ENCODE data around the gene FAM210B.

Gene FAM210B

DNA sequence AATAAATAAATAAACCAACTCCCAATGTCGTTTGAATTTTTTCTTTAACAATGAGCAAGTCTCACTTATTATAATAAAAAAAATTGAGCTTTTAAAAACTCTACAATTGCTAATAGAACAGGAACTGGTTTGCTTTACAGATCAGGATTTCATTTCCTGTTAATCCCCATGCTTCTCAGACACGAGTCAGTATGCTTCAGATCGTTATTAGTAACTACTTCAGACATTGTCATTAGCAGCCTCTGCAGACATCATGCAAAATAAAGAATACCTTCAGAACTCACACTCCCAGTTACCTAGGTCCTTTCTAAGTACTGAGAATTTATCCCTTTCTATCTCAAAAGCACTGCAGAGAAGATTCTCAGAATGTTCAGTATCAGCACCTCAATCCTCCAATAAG, 10.0 kb upstream of the FAM210B start:
- no peak for DNase-seq (ENCODE audit: low spot score in 2 of 2)
- Mint-ChIP-seq H3K27ac (no peak overlapping the region), H3K4me3 (no peak overlapping the region), H3K4me1 (peaks cover 4% of the 10 kb centered on the region), H3K27me3 (peaks cover 27% of the 10 kb centered on the region), H3K9me3 (no peaks in the 10 kb centered on the region), H3K36me3 (no peaks in the 10 kb centered on the region)
- no peak for ATAC-seq (ENCODE audit: low read depth)

DNA sequence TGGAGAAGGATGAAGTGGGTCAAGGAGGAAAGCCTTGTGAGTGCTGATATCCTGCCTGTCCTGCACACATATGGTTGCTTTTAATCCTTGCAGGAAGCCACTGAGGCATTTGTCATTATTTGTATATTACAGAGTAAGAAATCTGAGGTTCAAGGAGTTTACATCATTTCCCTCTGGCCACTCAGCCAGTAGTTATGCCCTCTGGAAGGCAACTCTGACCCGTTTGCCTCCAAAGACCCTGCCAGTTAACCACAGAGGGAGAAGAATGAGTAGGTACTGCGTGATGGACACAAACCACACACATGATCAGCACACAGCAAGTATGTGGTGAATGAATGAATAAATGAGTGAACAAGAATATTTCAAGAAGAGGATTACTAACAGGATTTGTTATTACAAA, 7.9 kb upstream of the FAM210B start:
- ATAC-seq (ENCODE audit: low read depth) (no peak), DNase-seq (ENCODE audit: low spot score in 2 of 2) (no peak)
- H3K36me3 Mint-ChIP-seq: no peaks in the 10 kb centered on the region

DNA sequence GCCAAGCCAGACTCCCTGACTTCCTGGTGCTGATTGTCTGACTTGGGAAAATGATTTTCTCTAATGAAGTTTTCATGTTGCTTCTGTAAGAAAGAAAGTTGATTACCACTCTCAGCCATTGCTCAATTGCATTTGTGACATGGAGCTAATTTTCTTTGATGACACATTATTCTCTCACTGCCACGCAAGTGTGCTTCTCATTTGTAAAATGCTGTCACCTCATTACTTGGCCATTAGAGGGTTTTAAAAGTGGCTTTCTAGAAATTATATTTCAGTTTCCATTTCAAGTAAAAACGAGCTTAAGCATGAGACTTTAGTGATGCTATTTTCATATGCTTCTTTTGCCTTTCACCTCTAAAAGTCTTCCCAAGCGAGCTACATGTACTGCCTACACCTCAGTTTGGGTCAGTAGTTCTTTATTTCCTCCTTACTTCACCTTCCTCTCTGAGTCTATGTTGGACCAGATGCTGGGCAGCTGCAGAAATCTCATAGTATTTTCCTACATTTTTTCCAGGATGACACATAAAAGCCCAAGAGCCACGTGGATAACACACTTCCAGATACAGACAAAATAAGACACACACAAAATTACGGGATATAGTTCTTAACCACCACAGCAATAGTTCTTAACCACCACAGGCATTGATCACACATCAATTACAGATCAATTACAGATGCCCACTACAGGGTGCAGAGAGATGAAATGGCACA, 6.3 kb upstream of the FAM210B start:
- H3K27me3 Mint-ChIP-seq: peaks cover 12% of the 10 kb centered on the region
- ATAC-seq (ENCODE audit: low read depth) (no peak), DNase-seq (ENCODE audit: low spot score in 2 of 2) (no peak)
- no peaks in the 10 kb centered on the region for H3K9me3 Mint-ChIP-seq
- no peaks in the 10 kb centered on the region for H3K36me3 Mint-ChIP-seq
- H3K27ac Mint-ChIP-seq: no peak overlapping the region
- no peak overlapping the region for H3K4me3 Mint-ChIP-seq
- peaks cover 2% of the 10 kb centered on the region for H3K4me1 Mint-ChIP-seq

More for the DNA sequence above, 7.9 kb upstream of the FAM210B start:
- peaks cover 2% of the 10 kb centered on the region for H3K4me1 Mint-ChIP-seq
- peaks cover 18% of the 10 kb centered on the region for H3K27me3 Mint-ChIP-seq
- no peak overlapping the region for H3K27ac Mint-ChIP-seq
- no peak overlapping the region for H3K4me3 Mint-ChIP-seq
- H3K9me3 Mint-ChIP-seq: no peaks in the 10 kb centered on the region

DNA sequence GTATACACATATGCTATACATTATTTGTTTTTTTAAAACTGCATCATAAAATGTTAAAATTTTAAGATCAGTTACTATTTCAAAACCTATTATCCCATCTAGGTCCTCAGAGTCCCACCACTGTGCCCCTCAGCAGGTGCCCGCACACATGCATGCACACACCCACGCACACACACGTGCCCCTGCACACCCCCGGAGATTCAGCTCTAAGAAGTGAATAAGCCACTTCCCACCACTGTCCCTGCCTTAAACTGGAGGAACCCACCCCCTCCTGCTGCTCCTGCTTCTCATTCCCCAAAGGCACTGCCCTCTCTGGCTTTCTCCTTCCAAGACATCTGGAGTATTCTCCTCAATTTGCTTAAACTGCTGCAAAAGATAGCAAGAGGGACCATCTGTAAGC, 5.4 kb upstream of the FAM210B start:
- no peak overlapping the region for H3K4me3 Mint-ChIP-seq
- no peaks in the 10 kb centered on the region for H3K9me3 Mint-ChIP-seq
- DNase-seq (ENCODE audit: low spot score in 2 of 2) (no peak), ATAC-seq (ENCODE audit: low read depth) (no peak)
- H3K36me3 Mint-ChIP-seq: no peaks in the 10 kb centered on the region
- H3K27me3 Mint-ChIP-seq: peaks cover 12% of the 10 kb centered on the region
- H3K27ac Mint-ChIP-seq: no peak overlapping the region
- H3K4me1 Mint-ChIP-seq: peaks cover 2% of the 10 kb centered on the region

DNA sequence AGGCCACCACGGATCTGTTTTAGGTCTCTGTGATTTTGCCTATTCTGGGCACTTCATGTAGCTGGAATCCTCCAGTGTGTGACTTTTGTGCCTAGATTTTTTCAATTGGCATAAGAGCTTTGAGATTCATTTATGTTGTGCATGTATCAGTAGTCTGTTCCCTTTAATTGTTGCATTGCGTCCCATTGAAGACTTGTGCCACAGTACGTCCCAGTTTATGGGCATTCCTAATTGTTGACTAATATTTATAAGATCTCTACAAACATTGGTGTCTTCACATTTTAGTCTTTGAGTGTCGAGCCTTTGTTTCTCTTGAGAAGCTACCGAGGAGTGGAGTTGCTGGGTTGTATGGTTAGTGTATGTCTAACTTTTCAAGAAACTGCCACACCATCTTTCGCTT, 704 bp upstream of the FAM210B start:
- H3K4me1 Mint-ChIP-seq: peaks cover 5% of the 10 kb centered on the region
- DNase-seq (ENCODE audit: low spot score in 2 of 2) (no peak), ATAC-seq (ENCODE audit: low read depth) (no peak)
- no peaks in the 10 kb centered on the region for H3K36me3 Mint-ChIP-seq
- peaks cover 1% of the 10 kb centered on the region for H3K27me3 Mint-ChIP-seq
- H3K27ac Mint-ChIP-seq: no peak overlapping the region
- peak overlapping the region; percentile 64 for H3K4me3 Mint-ChIP-seq
- no peaks in the 10 kb centered on the region for H3K9me3 Mint-ChIP-seq

DNA sequence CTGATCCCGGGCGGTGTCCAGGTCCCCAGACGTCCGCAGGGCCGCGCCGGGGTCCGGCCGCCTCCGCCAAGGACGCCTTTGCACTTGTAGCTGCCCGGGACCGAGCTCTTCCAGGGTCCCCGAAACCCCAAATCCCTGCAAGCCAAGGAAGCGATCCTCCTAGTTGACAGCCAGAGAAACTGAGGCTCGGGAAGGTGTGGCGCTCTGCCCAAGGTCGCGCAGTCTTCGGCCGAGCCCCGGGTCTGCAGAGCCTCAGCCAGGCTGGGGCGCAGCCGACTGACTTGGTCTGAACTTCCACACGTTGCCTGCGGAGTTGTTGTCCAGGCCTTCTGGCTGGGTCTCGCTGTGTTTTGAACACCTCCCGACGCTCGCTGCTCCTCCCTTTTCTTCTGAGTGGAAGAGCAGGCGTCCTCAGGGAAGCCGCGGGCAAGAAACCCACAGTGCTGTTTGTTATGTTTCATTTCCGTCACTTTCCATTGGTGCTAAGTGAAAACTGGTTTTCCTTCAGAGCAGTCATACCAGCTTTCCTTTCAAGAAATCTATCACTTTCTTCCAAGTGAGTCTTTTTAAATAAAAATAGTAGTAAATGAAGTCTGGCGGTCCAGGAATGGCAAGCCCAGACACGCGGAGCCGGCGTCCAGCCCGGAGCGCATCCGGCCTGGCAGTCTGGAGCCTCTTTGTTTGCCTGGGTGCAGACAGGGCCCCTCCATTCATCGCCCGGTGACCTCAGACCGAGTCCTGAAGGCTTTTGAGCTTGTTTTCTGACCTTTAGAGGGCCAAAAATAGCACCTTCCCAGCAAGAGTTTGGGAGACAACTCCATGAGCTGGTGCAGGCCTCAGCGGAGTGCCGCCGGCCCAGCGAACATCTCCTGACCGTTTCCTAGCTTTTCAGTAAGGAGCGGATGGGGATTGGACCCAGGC, 698 bp downstream of the FAM210B start:
- Mint-ChIP-seq H3K36me3 (no peaks in the 10 kb centered on the region), H3K4me3 (peak overlapping the region; percentile 85), H3K27ac (no peak overlapping the region), H3K9me3 (no peaks in the 10 kb centered on the region), H3K4me1 (peaks cover 5% of the 10 kb centered on the region), H3K27me3 (no peaks in the 10 kb centered on the region)
- ATAC-seq (ENCODE audit: low read depth) (no peak), DNase-seq (ENCODE audit: low spot score in 2 of 2) (no peak)

DNA sequence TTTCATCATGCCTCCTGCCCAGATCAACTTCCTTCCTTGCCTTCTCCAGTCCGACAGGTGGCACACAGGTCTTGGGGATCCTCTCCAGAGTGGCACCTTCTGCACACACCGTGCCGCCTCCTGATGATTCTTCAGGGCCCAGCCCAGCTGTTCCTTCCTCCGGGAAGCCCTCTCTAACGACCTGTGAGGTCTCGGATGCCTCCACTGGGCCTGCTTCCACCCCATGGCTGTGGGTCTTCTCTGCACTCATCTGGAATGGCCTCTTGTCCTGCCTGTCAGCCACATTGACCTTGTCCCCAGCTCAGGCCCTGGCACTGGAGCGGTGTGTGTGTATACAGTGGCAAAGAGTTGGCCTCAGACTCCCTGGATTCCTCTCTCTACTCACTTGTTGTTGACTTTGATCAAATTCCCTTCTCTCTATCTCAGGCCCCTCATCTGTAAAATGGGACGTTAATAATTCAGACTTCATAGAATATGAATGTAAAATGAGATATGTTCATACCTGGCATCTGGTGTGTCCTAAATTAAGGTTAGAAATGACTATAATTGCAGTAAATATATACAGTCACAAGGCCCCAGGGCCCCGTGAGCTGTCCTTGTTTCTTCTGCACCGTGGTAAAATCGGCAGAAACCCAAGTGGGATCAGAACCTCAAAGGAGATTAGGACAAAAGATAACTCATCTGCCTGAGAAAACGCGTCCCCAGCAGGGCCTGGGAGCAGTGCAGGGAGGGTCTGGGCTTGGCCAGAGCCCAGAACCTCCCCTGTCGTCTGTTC, 1.5 kb downstream of the FAM210B start:
- Mint-ChIP-seq H3K4me3 (peak overlapping the region; percentile 82), H3K4me1 (peaks cover 5% of the 10 kb centered on the region), H3K27me3 (no peaks in the 10 kb centered on the region), H3K9me3 (no peaks in the 10 kb centered on the region), H3K27ac (peak overlapping the region; percentile 54), H3K36me3 (peaks cover under 1% of the 10 kb centered on the region)
- no peak for ATAC-seq (ENCODE audit: low read depth)
- DNase-seq (ENCODE audit: low spot score in 2 of 2): no peak

DNA sequence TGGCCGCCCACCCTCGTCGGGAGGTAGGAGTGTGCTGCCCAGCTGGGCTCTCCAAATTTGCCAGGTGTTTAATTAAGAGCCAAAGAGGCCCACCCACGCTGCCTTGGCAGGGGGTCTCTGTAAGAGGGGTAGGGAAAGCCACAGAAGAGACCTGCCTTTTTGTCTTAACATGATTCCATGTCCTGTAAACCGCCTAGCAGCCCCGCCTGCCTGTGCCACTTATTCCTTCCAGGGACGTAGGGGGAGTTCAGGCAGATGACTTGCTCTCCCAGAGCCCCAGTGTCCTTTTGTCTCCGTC, 2.1 kb downstream of the FAM210B start:
- Mint-ChIP-seq H3K4me1 (peaks cover 5% of the 10 kb centered on the region), H3K27ac (no peak overlapping the region), H3K9me3 (no peaks in the 10 kb centered on the region), H3K4me3 (no peak overlapping the region), H3K36me3 (peaks cover 4% of the 10 kb centered on the region), H3K27me3 (no peaks in the 10 kb centered on the region)
- no peak for DNase-seq (ENCODE audit: low spot score in 2 of 2)
- no peak for ATAC-seq (ENCODE audit: low read depth)

DNA sequence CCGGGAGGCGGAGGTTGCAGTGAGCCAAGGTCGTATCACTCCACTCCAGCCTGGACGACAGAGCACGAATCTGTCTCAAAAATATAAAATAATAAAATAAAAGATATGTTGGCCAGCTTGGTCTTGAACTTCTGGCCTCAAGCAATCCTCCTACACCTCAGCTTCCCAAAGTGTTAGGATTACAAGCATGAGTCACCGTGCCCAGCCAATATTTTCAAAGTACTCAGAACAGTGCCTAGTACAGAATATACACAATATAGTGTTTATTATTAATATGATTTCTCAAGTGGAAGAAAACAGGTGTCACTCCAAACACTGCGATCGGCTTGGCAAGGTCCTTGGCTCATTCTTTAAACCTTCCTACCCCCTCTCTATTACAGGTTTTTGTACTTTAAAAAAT, 3.1 kb downstream of the FAM210B start:
- DNase-seq (ENCODE audit: low spot score in 2 of 2) (no peak), ATAC-seq (ENCODE audit: low read depth) (no peak)
- Mint-ChIP-seq H3K27ac (no peak overlapping the region), H3K36me3 (peaks cover 9% of the 10 kb centered on the region), H3K4me1 (peaks cover 5% of the 10 kb centered on the region), H3K9me3 (no peaks in the 10 kb centered on the region), H3K4me3 (no peak overlapping the region), H3K27me3 (no peaks in the 10 kb centered on the region)

DNA sequence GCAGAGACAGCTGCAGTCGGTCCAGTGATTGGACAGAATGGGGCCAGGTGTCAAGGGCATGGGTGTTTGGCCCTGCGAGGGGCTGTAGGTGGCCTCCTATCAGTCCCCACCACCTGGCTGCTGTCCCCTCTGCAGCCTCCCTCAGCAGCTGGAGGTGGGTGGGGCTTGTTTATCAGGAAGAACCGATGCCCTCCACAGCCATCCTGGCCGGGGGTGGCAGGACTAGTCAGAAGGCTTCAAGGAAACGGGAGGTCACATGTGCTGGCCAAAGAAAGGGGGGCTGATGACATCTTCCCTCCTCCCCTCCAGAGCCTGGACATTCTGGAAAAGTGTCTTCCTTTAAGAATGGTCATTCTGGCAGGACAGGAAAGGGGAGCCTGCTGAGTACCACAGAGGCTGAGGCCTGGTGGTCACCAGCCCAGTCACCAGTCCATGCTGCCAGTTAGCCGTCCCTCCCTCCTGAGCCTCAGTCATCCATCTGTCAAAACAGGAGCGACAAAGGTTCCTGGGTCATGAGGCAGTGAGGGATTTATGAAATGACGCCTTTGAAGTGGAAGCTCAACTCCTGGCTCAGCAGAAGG, 4.1 kb downstream of the FAM210B start:
- Mint-ChIP-seq H3K27ac (no peak overlapping the region), H3K27me3 (no peaks in the 10 kb centered on the region), H3K9me3 (no peaks in the 10 kb centered on the region), H3K36me3 (peaks cover 9% of the 10 kb centered on the region), H3K4me3 (no peak overlapping the region), H3K4me1 (peaks cover 5% of the 10 kb centered on the region)
- ATAC-seq (ENCODE audit: low read depth) (no peak), DNase-seq (ENCODE audit: low spot score in 2 of 2) (no peak)

DNA sequence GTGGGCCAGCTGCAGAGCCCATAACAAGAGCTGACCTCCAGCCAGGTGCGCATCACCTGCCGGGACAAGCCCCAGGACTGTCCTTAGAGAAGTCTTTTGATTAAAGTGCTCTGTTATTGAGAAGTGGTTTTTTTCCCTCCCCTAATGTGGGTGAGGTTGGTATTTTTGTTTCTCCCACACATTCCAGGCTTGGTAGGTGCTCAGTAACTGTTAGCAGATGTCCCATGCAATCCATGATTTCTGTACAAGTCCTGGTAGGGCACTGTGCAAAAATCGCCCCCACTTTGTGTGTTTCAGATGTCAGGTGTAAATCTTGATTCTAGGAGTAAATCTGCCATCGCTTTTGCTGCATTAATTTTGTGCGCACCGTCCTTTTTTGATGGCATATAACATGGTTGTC, 4.7 kb downstream of the FAM210B start:
- ATAC-seq (ENCODE audit: low read depth) (no peak), DNase-seq (ENCODE audit: low spot score in 2 of 2) (no peak)
- Mint-ChIP-seq H3K9me3 (no peaks in the 10 kb centered on the region), H3K4me1 (peaks cover 5% of the 10 kb centered on the region), H3K36me3 (peaks cover 9% of the 10 kb centered on the region), H3K4me3 (no peak overlapping the region), H3K27ac (no peak overlapping the region), H3K27me3 (no peaks in the 10 kb centered on the region)

DNA sequence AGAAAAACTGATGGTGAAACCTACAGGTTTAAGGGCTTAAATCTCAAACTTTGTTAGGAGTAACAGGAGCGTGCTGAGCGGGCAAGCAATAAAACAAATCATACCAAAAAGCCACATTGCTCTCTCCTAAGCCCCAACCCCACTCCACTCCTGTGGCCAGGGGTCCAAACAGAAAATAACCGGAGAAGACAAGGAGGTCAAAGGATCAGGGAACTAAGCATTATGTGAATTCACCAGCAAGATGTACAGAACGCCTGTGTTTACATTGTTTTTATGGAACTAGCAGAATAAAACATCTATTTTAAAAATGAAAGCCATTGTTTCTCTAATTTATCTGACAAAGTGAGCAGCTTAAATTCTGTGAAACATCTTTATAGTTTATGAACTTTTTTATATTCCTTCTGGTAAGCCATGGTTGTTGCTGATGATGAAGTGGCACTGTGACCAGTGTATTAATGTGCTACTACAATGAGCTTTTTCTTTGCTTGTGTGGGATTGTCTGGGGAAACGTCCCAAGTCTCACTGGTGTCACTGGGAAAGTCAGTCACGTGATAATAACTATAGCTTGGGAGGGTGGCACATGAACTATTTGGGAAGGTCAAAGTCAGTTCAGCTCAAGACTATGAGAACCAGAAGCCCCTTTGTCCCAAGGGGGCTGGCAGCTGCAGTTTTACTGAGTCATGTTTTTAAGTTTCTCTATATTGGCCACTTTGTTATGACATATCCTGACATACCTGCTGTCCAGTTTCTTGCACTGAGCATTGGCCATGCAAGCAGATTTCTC, 9.8 kb downstream of the FAM210B start:
- Mint-ChIP-seq H3K27ac (no peak overlapping the region), H3K4me1 (no peaks in the 10 kb centered on the region)
- no peak for DNase-seq (ENCODE audit: low spot score in 2 of 2)

DNA sequence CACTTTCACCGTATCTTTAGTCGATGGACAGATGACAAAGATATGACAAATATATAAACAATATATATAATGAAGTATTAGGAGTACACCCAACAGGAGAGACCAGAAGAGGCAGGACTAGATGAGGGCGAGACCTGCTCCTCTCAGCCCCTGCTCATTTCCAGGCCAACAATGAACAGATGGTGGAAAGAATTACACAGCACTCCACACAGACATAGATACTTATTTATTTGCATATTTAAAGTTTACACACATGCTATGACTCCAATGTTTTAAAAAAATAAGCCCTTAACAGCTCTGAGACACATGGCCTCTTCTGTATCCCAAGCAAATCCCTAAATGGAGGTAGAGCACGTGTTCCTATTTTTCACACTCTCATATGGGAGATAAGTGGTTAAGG, 10.4 kb downstream of the FAM210B start:
- H3K27ac Mint-ChIP-seq: no peak overlapping the region
- no peak for ATAC-seq (ENCODE audit: low read depth)
- DNase-seq (ENCODE audit: low spot score in 2 of 2): no peak
- peaks cover 18% of the 10 kb centered on the region for H3K36me3 Mint-ChIP-seq
- H3K9me3 Mint-ChIP-seq: no peaks in the 10 kb centered on the region
- H3K27me3 Mint-ChIP-seq: no peaks in the 10 kb centered on the region
- H3K4me1 Mint-ChIP-seq: no peaks in the 10 kb centered on the region
- H3K4me3 Mint-ChIP-seq: no peak overlapping the region

More for the DNA sequence above, 9.8 kb downstream of the FAM210B start:
- H3K9me3 Mint-ChIP-seq: no peaks in the 10 kb centered on the region
- no peak overlapping the region for H3K4me3 Mint-ChIP-seq
- H3K27me3 Mint-ChIP-seq: no peaks in the 10 kb centered on the region
- H3K36me3 Mint-ChIP-seq: peaks cover 18% of the 10 kb centered on the region
- ATAC-seq (ENCODE audit: low read depth): no peak
